ENCODE measurements around the gene SPAG8.

DNA sequence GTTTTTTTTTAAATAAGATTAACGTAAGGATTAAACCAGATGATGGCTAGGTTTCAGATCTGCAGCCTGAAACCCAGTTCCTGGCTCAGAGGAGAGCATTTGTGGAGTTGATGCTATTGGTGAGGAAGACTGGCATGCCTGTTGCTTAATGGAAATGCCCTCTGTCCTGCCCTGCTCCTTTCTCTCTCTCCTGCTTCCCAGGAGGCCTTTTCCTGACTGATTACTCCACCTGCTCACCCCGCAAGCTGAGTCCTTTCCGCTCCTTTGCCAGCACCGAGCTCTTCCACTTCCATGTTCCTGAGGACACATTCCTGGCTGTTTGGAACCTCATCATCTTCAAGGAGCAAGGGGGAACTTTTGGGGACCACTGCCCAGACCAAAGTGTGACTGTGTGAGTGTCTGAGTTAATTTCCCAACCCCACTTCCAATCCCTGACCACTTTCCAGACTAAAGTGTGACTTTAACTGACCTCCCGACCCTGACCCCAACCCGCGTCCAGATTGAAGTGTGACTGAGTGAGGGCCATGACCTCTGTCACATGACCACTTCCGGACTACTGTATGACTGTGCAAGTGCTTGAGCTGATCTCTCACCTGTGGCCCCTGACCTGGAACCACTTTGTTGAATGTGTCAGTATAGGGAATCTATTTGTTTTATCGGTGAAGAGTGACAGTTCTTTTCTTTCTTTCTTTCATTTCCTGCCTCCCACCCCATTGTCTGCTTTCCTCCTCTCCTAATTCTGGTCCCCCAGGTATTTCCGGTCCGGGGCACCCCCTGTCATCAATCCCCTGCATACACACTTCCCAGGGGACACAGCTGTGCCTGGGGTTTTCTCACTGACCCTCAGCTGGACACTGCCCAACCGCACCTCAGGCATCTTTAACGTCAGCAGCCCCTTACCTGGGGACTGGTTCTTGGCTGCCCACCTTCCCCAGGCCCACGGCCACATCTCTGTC lies 22.5 kb upstream of the SPAG8 start:
- TF ChIP-seq, protein P1, sequence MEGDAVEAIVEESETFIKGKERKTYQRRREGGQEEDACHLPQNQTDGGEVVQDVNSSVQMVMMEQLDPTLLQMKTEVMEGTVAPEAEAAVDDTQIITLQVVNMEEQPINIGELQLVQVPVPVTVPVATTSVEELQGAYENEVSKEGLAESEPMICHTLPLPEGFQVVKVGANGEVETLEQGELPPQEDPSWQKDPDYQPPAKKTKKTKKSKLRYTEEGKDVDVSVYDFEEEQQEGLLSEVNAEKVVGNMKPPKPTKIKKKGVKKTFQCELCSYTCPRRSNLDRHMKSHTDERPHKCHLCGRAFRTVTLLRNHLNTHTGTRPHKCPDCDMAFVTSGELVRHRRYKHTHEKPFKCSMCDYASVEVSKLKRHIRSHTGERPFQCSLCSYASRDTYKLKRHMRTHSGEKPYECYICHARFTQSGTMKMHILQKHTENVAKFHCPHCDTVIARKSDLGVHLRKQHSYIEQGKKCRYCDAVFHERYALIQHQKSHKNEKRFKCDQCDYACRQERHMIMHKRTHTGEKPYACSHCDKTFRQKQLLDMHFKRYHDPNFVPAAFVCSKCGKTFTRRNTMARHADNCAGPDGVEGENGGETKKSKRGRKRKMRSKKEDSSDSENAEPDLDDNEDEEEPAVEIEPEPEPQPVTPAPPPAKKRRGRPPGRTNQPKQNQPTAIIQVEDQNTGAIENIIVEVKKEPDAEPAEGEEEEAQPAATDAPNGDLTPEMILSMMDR (IDR thresholded peaks at IDR 0.05), result no peak
- TF ChIP-seq POLR2A (IDR thresholded peaks at IDR 0.05), result peak; percentile 16

All from right lobe of liver (tissue), 4 donors.